ENCODE measurements around the gene TRIM47.
"Not testable (repeated sequence)": the region's sequence is repeated elsewhere in the genome, so short reads cannot be mapped to it uniquely, and the experiment has no call there.

TRIM47 gene

DNA sequence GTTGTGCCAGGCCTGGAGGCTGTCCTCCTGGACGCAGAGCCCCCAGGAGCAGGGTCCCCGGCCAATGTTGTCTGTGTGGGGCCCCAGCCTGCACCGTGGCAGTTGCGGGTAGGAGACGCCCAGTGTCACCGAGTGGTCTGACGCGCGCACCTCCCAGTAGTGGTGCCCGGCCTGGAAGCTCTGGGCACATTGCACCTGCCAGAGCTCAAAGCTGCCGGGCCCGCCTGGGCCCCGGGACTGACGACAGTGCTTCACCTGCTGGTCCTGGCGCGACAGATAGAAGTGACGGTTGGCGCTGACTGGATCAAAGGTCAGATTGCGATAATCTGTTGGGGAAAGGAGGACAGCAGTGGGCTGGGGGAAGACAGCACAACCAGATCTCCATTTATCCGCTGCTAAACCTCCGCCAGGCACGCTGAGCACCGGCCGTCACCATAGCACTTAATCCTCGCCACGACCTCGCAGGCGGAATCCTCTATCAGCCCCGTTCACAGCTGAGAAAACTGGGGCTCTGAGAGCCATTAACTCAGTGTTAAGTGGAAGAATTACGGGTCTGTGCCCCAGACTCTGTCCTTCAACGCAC, 12.7 kb upstream of the TRIM47 start:
- no peak for DNase-seq

DNA sequence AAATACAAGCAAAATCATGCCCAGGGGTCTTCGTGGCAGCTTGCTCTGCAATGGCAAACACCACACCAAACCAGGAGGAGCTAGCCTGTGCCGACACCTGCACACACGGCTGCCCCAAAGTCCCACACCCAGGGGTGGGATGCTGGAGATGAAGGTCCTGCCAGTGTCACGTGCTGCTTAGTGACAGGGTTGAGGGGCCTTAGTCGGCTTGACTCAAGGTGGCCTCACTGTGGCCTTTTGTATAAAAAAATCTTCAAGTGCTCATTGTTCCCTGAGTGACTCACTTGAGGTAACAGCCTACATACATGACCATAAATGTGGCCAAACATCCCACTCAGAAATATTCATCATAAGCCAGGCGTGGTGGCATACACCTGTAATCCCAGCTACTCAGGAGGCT, 11.1 kb upstream of the TRIM47 start:
- no peak for DNase-seq

DNA sequence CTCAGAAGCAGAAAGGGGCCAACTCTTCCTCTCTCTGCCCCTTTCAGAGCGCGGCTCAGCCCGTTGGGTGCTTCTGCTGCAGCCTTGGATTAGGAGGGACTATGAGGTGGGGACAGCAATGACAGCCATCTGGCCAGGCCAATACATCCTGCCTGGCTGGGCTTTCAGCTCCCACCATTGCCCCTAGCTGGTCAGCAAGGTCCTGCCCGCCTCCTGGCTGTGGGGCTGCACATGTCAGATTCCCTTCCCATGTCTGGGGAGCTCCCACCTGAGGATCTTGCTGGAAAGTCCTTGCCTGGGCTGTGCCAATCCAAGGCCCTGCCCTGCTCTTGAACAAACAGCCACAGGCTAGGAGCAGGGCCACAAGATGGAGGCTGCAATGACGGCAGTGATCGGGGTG, 10.1 kb upstream of the TRIM47 start:
- no peak for DNase-seq

GRCh38 chr17:75885860-75886259, 7.5 kb upstream of the TRIM47 start:
- peak in 1 of 2 donors; percentile 29 for DNase-seq

DNA sequence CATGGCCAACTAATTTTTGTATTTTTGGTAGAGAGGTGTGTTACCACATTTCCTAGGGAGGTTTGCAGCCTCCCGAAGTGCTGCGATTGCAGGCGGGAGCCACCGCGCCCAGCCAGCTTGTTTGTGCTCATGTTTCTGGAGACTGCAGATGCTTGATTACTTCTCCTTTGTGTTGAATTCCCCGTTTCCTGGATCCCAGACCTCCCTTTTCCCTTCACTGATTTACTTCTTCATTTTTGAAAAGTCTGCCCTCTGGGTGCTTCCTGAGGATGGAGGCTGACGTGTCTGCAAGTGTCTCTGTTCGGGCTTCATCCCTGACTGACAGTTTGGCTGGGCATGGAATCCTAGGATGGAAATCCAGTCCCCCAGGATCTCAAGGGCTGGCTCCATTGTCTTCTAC, 7.0 kb upstream of the TRIM47 start:
- peak in 1 of 2 donors; percentile 33 for DNase-seq

GRCh38 chr17:75881678-75882454, 3.5 kb upstream of the TRIM47 start:
- no peak for DNase-seq

GRCh38 chr17:75880266-75880665, 1.9 kb upstream of the TRIM47 start:
- DNase-seq: no peak

DNA sequence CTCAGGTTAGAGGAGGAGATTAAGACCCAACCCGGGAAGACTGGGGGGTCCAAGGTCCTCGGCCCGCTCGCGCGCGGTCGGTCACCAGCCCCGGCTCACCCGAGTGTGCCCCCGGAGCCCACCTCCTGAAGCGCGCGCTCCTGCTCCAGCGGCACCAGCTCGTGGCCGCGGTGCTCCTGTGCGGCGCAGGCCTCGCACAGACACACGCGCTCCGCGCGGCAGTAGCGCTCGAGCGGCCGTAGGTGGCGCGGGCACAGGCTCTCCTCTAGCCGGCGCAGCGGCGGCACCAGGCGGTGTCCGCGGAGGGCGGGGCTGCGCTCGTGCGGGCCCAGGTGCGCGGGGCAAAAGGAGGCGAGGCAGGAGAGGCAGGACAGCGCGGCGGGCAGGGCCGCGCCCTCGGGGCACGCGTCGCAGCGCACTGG, 618 bp downstream of the TRIM47 start:
- peak; percentile 39 to 59 for DNase-seq

GRCh38 chr17:75876938-75877751, 1.2 kb downstream of the TRIM47 start:
- peak; percentile 77 to 91 for DNase-seq

DNA sequence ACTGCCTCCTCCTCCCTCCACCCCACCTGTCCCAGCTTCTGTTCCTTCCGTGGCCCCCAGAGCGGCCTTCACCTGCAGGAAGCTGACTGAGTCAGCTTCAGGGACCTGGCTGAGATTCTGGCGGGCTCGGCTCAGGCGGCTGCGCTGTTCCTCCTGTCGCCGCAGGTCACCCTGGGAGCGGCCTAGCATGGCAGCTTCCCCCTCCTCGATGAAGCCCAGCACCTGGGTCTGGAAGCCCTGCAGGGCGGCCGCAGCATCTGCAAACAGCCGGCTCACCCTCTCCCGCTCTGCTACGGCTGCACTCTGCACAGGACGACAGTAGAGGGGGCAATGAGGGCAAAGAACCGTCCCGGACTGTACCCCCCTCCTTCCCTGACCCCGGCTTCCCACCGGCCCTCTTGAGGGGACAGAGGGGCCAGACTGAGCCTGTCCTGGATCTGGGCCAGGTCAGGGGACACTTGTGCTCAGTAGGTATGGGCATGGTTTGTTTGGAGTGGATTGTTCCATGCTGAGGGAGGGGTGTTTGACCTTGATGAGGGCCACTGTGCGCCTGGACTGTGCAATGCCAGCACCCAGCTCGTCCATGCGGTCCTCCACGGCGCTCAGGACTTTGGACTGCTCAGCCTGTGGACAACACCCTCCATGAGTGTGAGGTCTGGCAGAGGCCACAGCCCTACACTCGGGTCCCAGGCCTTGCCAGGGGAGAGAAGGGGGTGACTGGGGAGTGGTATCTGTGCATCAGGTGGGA, 2.0 kb downstream of the TRIM47 start:
- no peak for DNase-seq

DNA sequence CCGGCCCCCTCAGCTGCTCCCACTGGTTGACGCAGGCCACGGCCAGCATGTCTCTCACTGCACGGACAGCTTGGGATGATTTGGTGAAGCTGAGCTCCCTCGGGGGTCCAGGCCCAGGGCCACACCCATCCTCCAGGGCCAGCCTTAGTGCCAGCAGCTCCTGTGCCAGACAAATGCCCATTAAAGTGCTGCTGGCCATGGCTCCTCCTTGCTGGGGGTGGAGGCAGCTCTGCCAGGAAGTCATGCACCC, 2.5 kb downstream of the TRIM47 start:
- DNase-seq: no peak

GRCh38 chr17:75875182-75875939, 3.0 kb downstream of the TRIM47 start:
- no peak for DNase-seq

GRCh38 chr17:75874323-75875181, 3.8 kb downstream of the TRIM47 start:
- no peak for DNase-seq

DNA sequence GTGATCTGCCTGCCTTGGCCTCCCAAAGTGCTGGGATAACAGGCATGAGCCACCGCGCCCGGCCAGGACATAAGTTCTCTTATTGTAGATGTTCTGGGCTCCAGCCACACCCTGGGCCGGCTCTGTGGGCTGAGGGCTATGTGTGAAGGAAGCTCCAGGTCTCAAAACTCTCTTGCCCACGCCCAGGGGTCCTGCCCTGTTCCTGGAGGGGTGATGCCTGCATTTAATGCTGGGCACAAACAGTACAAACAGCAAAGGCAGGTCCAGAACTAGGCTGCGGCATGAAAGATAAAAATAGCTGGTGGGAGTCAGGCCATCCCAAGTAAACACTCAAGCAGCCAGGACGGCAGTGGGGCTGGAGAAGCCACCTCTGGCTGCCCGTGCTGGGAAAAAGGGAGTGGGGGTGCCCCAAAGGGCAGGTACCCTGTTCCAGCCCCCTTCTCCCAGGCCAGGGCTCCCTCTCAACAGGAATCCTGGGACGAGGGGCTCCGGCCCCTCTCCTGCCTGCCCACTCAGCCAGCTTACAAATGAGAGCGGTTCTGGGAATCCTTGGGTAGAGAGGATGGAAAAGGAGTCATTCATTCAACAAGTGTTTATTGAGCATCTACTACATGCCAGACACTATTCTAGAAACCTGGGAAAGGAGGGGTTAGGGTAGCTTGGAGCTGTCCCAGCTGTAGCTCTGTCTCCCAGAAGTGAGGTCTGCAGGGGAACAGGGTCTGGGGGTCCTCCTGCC, 4.6 kb downstream of the TRIM47 start:
- DNase-seq: no peak

DNA sequence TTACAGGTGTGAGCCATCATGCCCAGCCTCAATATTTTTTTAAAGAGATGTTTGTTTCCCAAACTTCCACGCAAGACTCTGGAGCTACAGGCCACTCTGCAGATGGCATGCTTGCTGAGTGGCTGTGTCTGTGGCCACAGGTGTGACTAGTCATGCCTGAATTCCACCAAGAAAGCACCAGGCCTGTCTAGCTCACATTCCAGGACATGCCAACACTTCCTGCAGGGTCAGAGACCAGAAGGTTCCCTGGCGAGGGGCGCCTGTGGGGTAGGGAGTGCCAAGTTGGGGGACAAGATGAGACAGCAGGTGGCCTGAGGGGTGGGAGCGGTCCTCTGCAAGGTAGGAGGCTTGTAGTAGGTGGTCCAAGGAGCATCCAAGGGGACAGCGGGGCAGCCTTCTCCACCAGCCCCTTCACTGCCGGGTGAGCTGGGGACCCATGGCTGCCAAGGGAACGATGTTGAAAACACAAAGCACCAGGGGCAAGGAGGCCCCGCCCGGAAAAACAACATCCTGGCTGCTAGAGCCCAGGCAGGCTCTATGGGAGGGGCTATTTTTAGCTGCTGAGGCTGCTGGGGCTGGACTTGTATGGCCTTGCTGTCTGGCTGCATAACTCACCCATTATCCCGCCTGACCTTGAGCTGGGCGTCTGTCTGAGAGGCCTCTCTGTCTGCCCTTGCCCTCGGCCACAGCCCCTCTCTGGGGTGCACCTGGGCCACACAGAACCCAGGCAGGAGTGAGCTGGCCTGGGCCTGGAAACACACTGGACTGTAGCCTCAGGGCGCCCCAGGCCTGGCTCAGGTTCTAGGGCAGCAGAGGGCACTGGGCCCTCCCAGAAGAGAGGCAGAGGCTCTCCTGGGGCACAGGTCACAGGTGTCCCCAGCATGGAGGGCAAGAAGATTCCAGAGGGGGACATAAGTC, 5.7 kb downstream of the TRIM47 start:
- no peak for DNase-seq

GRCh38 chr17:75870228-75870627, 8.2 kb downstream of the TRIM47 start:
- DNase-seq: not testable (repeated sequence)

GRCh38 chr17:75869282-75870141, 8.9 kb downstream of the TRIM47 start:
- DNase-seq: no peak

- DNase-seq: not testable (repeated sequence)
Observed at GRCh38 chr17:75868730-75869281, 9.6 kb downstream of the TRIM47 start.

All from inflammatory macrophage treated with lipopolysaccharide for 1 hour (primary cell).